GM12878 (cell line): ENCODE data around the gene ANO1. TPM values are rescaled to one million over a fixed set of nuclear protein-coding genes. Genes with fewer than 3 reads are reported as not detected.

ENCODE experiments used
- ATAC-seq: fragments of 200-7000 bp; cut with Tn5 transposase; 3 replicates; pipeline ENCODE4 v1.9.1; 2020; ENCODE audit warnings: mild to moderate bottlenecking, moderate library complexity
- BruUV-seq: library from RNA; stranded (reverse); fragments of 400-500 nt; replicated peaks from 2 replicates; lab custom pipeline; 2021; lab: Mats Ljungman, UMichigan
- CTCF ChIA-PET: fragments of 300-600 bp; sonication (Branson Sonifier 250); formaldehyde crosslinking; extraction: SDS; loops from one replicate; lab custom pipeline; 2021; ENCODE audit warnings: inconsistent platforms; lab: Yijun Ruan, JAX
- POLR2A ChIA-PET: fragments of 350-600 bp; formaldehyde crosslinking; extraction: SDS; loops from one replicate; lab custom pipeline; 2021; ENCODE audit warnings: inconsistent platforms; lab: Charles Lee
- RAD21 ChIA-PET: fragments of 300-600 bp; sonication (Branson Sonifier 250); formaldehyde crosslinking; loops from one replicate; lab custom pipeline; 2023; ENCODE audit warnings: antibody characterized with exemption; ENCODE audit not compliant: unreplicated experiment; lab: Charles Lee
- SMC1A ChIA-PET: fragments of 300-600 bp; sonication (Branson Sonifier 250); formaldehyde crosslinking; loops from one replicate; lab custom pipeline; 2023; ENCODE audit not compliant: unreplicated experiment, uncharacterized antibody; lab: Charles Lee
- DNase-seq: peaks from one replicate; pipeline ENCODE4 v3.0.0-alpha.2; 2011; ENCODE audit warnings: low read depth, low spot score
- FAIRE-seq: peaks from 3 replicates; lab custom pipeline; 2011; peaks lifted over from hg19 to GRCh38; lab: Jason Lieb, UNC
- H2AFZ ChIP-seq: 2 replicates; pipeline ENCODE4 v1.6.0; 2011; ENCODE audit warnings: low read depth, low read length, control low read depth; ENCODE audit not compliant: control insufficient read depth
- H3K27ac ChIP-seq: 2 replicates; pipeline ENCODE4 v1.5.1; 2011; ENCODE audit warnings: control low read depth; ENCODE audit not compliant: control insufficient read depth, insufficient read depth
- H3K27me3 ChIP-seq, 2 experiments: replicated peaks in 1 of 2; 2 replicates each; pipeline versions ENCODE4 v1.6.0 to v1.6.1; 2011; ENCODE audit warnings: low read length in 1 of 2; ENCODE audit not compliant: control insufficient read depth in 2 of 2, insufficient read depth in 2 of 2
- H3K36me3 ChIP-seq, 2 experiments: 2 replicates each; pipeline ENCODE4 v1.5.1; 2011; ENCODE audit warnings: low read length in 1 of 2; ENCODE audit not compliant: control insufficient read depth in 2 of 2, insufficient read depth in 2 of 2
- H3K4me1 ChIP-seq: 2 replicates; pipeline ENCODE4 v1.6.1; 2011; ENCODE audit warnings: mild to moderate bottlenecking, low read length, moderate library complexity, mixed read lengths; ENCODE audit not compliant: control insufficient read depth, insufficient read depth
- H3K4me2 ChIP-seq: 2 replicates; pipeline ENCODE4 v1.6.0; 2011; ENCODE audit warnings: control low read depth; ENCODE audit not compliant: control insufficient read depth, insufficient read depth
- H3K4me3 ChIP-seq: fragments of 200-600 bp; sonication (generic); 2 replicates; pipeline ENCODE4 v1.5.1; 2016
- H3K79me2 ChIP-seq: 2 replicates; pipeline ENCODE4 v1.6.0; 2011; ENCODE audit warnings: low read length; ENCODE audit not compliant: control insufficient read depth, insufficient read depth
- H3K9ac ChIP-seq: 2 replicates; pipeline ENCODE4 v1.8.0; 2011; ENCODE audit warnings: low read length, control low read depth, mixed read lengths; ENCODE audit not compliant: control insufficient read depth, insufficient read depth
- H3K9me3 ChIP-seq: replicated peaks from 3 replicates; pipeline ENCODE4 v1.5.1; 2011; ENCODE audit warnings: mild to moderate bottlenecking, low read length; ENCODE audit not compliant: control insufficient read depth, insufficient read depth
- H4K20me1 ChIP-seq: 2 replicates; pipeline ENCODE4 v1.6.0; 2011; ENCODE audit not compliant: control insufficient read depth, insufficient read depth
- BHLHE40 ChIP-seq, 2 experiments: fragments of 450-650 bp in 1 of 2; IDR thresholded peaks; 2 replicates each; pipeline ENCODE4 v1.6.1; 2011 to 2017; ENCODE audit warnings: low read depth in 2 of 2, borderline replicate concordance in 1 of 2, improper control_type of control experiment in 1 of 2, low read length in 1 of 2, mild to moderate bottlenecking in 1 of 2
- E2F8 ChIP-seq: fragments of 450-650 bp; IDR thresholded peaks from 2 replicates; pipeline ENCODE4 v1.6.1; 2018; ENCODE audit warnings: mild to moderate bottlenecking, low read depth, moderate library complexity; ENCODE audit not compliant: partially characterized antibody
- ESRRA ChIP-seq: IDR thresholded peaks from 2 replicates; pipeline ENCODE4 v1.6.1; 2012; ENCODE audit warnings: mild to moderate bottlenecking, low read length, improper control_type of control experiment
- FOXM1 ChIP-seq: IDR thresholded peaks from 2 replicates; pipeline ENCODE4 v1.6.1; 2012; ENCODE audit warnings: low read depth, mild to moderate bottlenecking, inconsistent platforms, low read length, moderate library complexity
- IRF3 ChIP-seq: fragments of 450-650 bp; IDR thresholded peaks from 2 replicates; pipeline ENCODE4 v1.6.1; 2014; ENCODE audit warnings: mild to moderate bottlenecking
- MAX ChIP-seq: IDR thresholded peaks from 2 replicates; pipeline ENCODE4 v1.6.1; 2012; ENCODE audit warnings: low read depth, low read length, improper control_type of control experiment
- PML ChIP-seq: IDR thresholded peaks from 2 replicates; pipeline ENCODE4 v1.6.1; 2012; ENCODE audit warnings: low read length, inconsistent platforms
- POLR2AphosphoS5 ChIP-seq: IDR thresholded peaks from 2 replicates; pipeline ENCODE4 v1.6.1; 2011; ENCODE audit warnings: mild to moderate bottlenecking, low read length, inconsistent platforms
- SKIL ChIP-seq: fragments of 450-650 bp; IDR thresholded peaks from 2 replicates; pipeline ENCODE4 v1.6.1; 2017; ENCODE audit warnings: mild to moderate bottlenecking, low read depth, inconsistent platforms; ENCODE audit not compliant: poor library complexity, severe bottlenecking
- SREBF2 ChIP-seq: IDR thresholded peaks from 2 replicates; pipeline ENCODE4 v1.6.1; 2012; ENCODE audit warnings: mild to moderate bottlenecking, low read length
- SUPT20H ChIP-seq: IDR thresholded peaks from 2 replicates; pipeline ENCODE4 v1.6.1; 2011; ENCODE audit warnings: low read depth, mild to moderate bottlenecking, low read length, moderate library complexity, borderline replicate concordance; ENCODE audit not compliant: control insufficient read depth
- WGBS: methylation state at CpG from one replicate; pipeline ENCODE4 v1.1.6; 2016; ENCODE audit warnings: low lambda C conversion rate; ENCODE audit not compliant: insufficient replicate concordance, insufficient coverage; ENCODE audit errors: missing lambda C conversion rate; 5-methylcytosine and 5-hydroxymethylcytosine counted together
- in situ Hi-C: fragments of 300-500 bp; cut with MboI; formaldehyde crosslinking; loops from 9 replicates; pipeline ENCODE4 v1.14.3; 2018; ENCODE audit warnings: mixed read lengths
- intact Hi-C: fragments of 100-400 bp; cut with micrococcal nuclease; formaldehyde crosslinking; loops from one replicate; pipeline ENCODE4 v1.14.2; 2022; ENCODE audit not compliant: unreplicated experiment
- polyA plus RNA-seq, 11 experiments: library from polyadenylated mRNA; depleted of rRNA in 4 of 11; unstranded in 6 of 11; stranded (reverse) in 5 of 11; fragments of >200 nt; fragmentation: Nextera tagmentation in 4 of 11; fragmentation: Illumina TruSeq in 1 of 11; extraction: Ambion mirVana in 4 of 11; extraction: Trizol in 1 of 11; gene quantifications; 1 replicate in 1 of 11; 2 replicates in 10 of 11; pipeline versions ENCODE4 v1.2.1 to v1.2.3, GENCODE V29; 2011 to 2016; ENCODE audit warnings: inconsistent platforms in 2 of 11, missing spikeins in 2 of 11, low read depth in 1 of 11
- total RNA-seq, 4 experiments: library from RNA; depleted of rRNA in 3 of 4; stranded (reverse); fragments of >200 nt in 3 of 4; fragmentation: Illumina TruSeq in 1 of 4; extraction: Trizol in 1 of 4; gene quantifications; 2 replicates each; pipeline versions ENCODE4 v1.2.1 to v1.2.3, GENCODE V29; 2013 to 2021

Gene ANO1
- total and polyA plus RNA-seq, 10 of the 15 experiments (the other 5 are each of a cell fraction or from before 2014, with no cell fraction given), result 0.01 to 0.38 (median 0.06) TPM; not detected in 7

GRCh38 chr11:70127653-70128434, 49.7 kb downstream of the ANO1 start (continued):
- TF ChIP-seq FOXM1 (no peak), SUPT20H (no peak), PML (no peak)

- no peak for ATAC-seq
- ChIA-PET CTCF (no interaction called here), POLR2A (interaction anchor here (0.6 kb wide), 1 partner anchor 12 kb away, joined by 4 read pairs; no protein-coding TSS in a partner anchor), RAD21 (no interaction called here), SMC1A (no interaction called here)
- no peak for DNase-seq
- H4K20me1 ChIP-seq, result no peaks in the 10 kb centered on the region; the same call in 1 of the 2 replicates
- H3K4me2 ChIP-seq, result no peak overlapping the region
- H3K27me3 ChIP-seq, result peaks cover 0 to 8% of the 10 kb centered on the region in 2 experiments; a peak in 3 of 4 replicates
- TF ChIP-seq SREBF2 (no peak), E2F8 (no peak), SKIL (no peak), POLR2AphosphoS5 (no peak), MAX (no peak), BHLHE40 (IDR thresholded peaks at IDR 0.05; ENCODE audit: borderline replicate concordance in 1 of 2, low read depth in 2 of 2, low read length in 1 of 2) (no peak), IRF3 (no peak), ESRRA (no peak)
- WGBS, result 50% methylated on average over 14 of the region's 14 CpGs
- H3K4me1 ChIP-seq, result no peaks in the 10 kb centered on the region
- no peak overlapping the region for H3K27ac ChIP-seq
- H3K4me3 ChIP-seq, result no peak overlapping the region
- H2AFZ ChIP-seq, result no peak overlapping the region
- no peak for FAIRE-seq
- H3K79me2 ChIP-seq, result no peaks in the 10 kb centered on the region
- BruUV-seq, result no TSS peak
- no peak overlapping the region for H3K9ac ChIP-seq
- H3K9me3 ChIP-seq, result no peaks in the 10 kb centered on the region
- intact Hi-C loops, result no loop called here
- in situ Hi-C loops, result no loop called here
- H3K36me3 ChIP-seq, result no peaks in the 10 kb centered on the region
Measured at GRCh38 chr11:70128435-70128906, 50.4 kb downstream of the ANO1 start.
